GM13977 (cell line): Measurements from ENCODE around the gene MYLK2.

Experiments used
- DNase-seq: peaks from one replicate; pipeline ENCODE4 v3.0.0; 2012; ENCODE audit warnings: low spot score
- CTCF ChIP-seq: IDR thresholded peaks from 2 replicates; pipeline ENCODE4 v1.5.1; 2012; ENCODE audit warnings: mild to moderate bottlenecking, control low read depth; ENCODE audit not compliant: insufficient read depth; ENCODE audit errors: extremely low read depth, missing control alignments
- in situ Hi-C: fragments of 300-500 bp; cut with MboI; formaldehyde crosslinking; loops from one replicate; pipeline ENCODE4 v1.12.0; 2022; ENCODE audit warnings: low sequenced_read_pairs, low pct_unique_long_range_greater_than_20kb, mixed read lengths, inconsistent platforms; ENCODE audit not compliant: unreplicated experiment

The MYLK2 gene

DNA sequence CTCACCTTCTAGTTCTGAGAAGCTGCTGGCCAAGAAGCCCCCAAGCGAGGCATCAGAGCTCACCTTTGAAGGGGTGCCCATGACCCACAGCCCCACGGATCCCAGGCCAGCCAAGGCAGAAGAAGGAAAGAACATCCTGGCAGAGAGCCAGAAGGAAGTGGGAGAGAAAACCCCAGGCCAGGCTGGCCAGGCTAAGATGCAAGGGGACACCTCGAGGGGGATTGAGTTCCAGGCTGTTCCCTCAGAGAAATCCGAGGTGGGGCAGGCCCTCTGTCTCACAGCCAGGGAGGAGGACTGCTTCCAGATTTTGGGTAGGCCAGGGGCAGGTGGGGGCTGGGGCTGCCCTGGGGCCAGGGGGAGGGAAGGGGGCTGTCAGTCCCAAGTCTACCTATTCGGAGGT is 2.3 kb downstream of the MYLK2 start:
- TF ChIP-seq CTCF, result no peak
- DNase-seq, result no peak
- in situ Hi-C loops, result no loop called here

DNA sequence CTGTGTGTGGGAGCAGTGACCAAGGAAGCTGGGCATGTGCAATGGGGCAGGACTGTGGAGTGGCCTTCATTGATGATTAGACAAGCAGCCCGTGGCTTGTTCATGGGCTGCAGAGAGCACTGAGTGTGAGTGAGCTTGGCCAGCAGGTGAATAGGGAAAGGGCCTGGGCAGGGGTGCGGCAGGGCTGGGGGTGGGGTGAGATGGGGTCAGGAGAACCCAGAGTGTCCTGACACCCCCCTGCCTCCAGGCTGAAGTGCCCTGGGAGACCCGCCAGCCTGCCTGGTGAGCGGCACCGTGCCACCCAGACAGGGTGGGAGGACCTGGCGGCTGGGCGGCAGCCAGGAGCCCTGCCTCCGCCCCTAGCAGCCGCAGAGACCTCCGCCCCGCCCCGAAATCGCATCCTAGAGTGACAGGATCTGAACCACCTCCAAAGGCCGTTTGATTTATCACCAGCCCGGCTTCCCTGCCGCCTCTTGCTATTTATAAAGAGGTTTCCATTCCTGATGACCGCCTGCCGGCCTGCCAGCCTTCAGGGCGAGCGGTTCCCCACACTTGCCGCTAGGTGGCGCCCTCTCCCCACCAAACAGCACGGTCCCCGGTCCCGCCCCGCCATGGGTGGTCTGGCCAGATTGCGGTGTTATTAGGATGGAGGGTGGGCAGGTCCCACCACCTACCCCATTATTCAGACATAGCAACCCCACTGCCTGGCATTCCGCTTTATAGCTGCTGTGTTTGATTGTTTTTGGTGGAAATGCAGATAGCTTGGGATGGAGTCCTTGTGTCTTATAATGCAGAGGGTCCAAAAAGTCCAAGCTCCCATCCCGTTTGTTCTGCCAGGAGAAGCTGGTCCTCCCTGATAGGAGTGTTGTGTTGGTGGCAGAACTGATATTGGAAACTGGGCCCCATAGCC is 3.5 kb downstream of the MYLK2 start:
- TF ChIP-seq CTCF, result peak; percentile 97
- peak; percentile 94 for DNase-seq
- in situ Hi-C loops, result no loop called here

DNA sequence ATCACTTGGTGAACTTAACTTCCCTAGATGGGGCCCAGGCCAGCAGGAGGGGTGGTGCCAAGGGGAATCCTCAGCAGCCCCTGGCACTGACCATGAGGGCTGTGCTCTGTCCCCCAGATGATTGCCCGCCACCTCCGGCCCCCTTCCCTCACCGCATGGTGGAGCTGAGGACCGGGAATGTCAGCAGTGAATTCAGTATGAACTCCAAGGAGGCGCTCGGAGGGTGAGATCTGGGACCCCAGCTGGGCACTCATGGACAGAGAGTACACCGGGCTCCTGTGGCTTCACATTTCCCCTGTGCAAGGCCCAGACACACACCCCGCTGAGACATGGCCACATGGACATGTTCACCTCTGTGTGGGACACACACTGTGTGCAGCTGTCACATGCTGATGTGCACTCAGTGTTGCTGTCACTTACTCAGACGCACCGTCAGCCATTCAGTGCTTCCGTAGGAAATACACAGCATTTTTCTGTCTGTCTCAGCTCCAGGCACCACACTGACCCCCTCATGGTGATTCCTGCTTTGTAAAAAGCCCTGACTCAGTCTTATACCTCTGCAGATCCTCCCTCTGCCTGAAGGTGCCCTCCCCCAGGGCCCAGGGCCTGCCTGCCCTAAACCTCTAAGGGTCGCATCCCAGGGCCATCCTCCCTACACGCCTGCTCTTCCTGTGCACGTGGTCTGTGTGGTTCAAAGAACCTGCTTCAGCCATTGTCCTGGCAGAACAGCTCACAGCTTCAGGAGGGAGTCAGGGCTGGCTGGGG is 4.4 kb downstream of the MYLK2 start:
- DNase-seq, result no peak
- no peak for TF ChIP-seq CTCF
- in situ Hi-C loops, result no loop called here

DNA sequence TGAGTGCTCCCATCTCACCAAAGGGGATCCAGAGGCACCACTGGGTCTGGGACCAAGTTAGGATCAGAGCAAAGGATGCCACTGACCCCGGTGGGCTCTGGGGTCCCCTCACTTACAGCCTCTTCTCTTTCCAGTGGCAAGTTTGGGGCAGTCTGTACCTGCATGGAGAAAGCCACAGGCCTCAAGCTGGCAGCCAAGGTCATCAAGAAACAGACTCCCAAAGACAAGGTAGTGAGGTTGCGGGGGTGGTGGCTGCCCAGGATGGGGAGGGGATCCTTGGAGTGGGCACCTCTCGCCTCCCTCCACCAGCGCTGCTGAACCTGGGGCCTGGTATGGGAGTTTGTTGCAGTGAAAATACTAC is 4.9 kb downstream of the MYLK2 start:
- in situ Hi-C loops, result no loop called here
- TF ChIP-seq CTCF, result no peak
- no peak for DNase-seq

DNA sequence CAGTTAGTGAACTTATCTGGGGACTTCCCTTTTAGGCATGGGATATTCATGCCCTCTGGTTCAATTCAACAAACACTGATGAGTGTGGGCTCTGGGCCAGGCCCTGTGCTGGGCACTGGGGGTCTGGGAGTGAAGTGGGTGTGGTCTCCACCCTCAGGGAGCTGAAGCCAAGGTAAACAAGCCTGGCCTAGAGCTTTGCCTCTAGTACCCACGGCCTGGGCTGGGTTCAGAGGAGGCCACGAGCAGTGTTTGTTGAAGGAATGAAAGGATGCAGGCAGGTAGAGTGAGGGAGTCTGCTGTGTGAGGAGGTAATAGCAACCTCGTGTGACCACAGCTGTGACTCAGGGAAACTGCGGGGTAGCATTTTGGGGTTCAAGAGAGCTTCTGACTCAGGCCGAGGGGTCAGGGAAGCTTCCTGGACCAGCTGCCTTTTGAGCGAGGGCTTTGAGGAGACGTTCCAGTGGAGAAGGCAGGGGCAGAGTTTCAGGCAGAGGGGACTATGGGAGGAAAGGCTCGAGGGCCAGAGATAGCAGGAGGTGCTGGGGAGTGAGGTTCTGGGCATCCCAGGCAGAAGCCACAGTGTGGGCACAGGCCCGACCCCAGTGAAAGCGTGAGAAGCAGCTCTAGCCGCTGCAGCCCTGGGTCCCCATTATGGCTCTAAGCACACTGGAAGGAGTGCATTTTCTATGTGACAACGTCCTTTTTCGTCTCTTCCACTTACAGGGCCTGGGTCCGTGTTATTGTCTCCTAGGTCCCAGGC is 5.6 kb downstream of the MYLK2 start:
- in situ Hi-C loops, result loop anchor here (25.0 kb wide), 1 partner anchor 263 kb away; no protein-coding TSS in a partner anchor
- no peak for TF ChIP-seq CTCF
- no peak for DNase-seq

DNA sequence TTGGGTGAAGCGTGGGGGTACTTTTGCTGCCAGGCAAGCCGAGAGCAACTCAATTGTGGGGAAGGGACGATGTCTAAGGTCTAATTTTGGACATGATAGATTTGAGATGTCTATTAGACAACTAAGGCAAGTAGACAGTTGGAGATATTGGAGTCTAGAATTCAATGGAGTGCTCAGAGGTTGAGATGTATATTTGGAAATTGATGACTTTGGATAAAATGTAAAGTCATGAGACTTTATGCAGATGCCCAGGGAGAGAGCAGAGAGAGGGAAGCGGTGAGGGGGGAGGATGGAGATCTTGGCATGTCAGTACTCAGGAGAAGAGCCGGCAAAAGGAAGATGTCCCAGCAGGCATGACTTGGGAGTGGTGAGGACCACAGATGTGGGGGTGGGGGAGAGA is 6.9 kb downstream of the MYLK2 start:
- no peak for DNase-seq
- TF ChIP-seq CTCF, result no peak
- in situ Hi-C loops, result loop anchor here (25.0 kb wide), 1 partner anchor 261 kb away; no protein-coding TSS in a partner anchor
